Measurements from ENCODE around the gene OPA1.

DNA sequence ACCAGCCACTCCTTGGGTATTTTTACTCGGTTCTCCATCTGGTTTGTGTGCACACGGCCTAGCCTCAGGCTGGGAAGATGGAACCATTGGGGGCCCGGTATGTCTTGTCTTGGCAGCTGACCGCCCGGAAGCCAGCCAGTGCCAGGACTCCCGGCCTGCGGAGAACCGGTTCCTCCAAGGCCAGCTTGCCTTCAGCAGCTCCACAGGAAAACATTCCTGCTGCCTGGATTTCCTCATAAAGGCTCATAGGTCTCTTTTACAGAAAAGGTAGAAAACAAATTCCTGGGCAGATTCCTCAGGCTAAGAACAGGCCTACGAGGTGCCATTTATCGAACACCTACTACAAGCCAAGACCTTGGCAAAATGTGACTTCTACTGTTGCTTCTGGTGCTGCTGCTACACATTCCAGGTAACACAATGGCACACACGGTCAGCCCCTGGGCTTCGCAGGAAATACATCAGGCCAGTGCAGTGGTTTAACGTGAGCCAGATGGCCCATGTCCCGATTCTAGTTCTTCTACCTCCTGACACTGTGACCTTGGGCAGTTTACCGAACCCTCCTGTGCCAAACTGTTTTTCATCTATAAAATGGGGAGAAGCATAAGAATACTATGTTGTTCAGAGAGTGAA lies 141.8 kb downstream of the OPA1 start:
- TF ChIP-seq EZH2phosphoT487 (IDR thresholded peaks at IDR 0.05; ENCODE audit: borderline replicate concordance) = no peak
- TF ChIP-seq, protein P1, sequence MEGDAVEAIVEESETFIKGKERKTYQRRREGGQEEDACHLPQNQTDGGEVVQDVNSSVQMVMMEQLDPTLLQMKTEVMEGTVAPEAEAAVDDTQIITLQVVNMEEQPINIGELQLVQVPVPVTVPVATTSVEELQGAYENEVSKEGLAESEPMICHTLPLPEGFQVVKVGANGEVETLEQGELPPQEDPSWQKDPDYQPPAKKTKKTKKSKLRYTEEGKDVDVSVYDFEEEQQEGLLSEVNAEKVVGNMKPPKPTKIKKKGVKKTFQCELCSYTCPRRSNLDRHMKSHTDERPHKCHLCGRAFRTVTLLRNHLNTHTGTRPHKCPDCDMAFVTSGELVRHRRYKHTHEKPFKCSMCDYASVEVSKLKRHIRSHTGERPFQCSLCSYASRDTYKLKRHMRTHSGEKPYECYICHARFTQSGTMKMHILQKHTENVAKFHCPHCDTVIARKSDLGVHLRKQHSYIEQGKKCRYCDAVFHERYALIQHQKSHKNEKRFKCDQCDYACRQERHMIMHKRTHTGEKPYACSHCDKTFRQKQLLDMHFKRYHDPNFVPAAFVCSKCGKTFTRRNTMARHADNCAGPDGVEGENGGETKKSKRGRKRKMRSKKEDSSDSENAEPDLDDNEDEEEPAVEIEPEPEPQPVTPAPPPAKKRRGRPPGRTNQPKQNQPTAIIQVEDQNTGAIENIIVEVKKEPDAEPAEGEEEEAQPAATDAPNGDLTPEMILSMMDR (conservative IDR thresholded peaks at IDR 0.05; ENCODE audit: low read length) = no peak
